Smooth muscle cell (in vitro differentiated cells): Measurements from ENCODE around the gene DDX43. TPM values are rescaled to one million over a fixed set of nuclear protein-coding genes. Genes with fewer than 3 reads are reported as not detected.
"Not testable (repeated sequence)": the region's sequence is repeated elsewhere in the genome, so short reads cannot be mapped to it uniquely, and the experiment has no call there.

ENCODE experiments used
- DNase-seq: peaks from one replicate; lab custom pipeline; 2025; ENCODE audit not compliant: unreplicated experiment; lab: John Stamatoyannopoulos, UW
- H2AFZ ChIP-seq: fragments of 200-600 bp; sonication (generic); 2 replicates; pipeline ENCODE4 v1.6.0; 2016; ENCODE audit warnings: antibody characterized with exemption, low read depth, mild to moderate bottlenecking
- H3F3A ChIP-seq: fragments of 200-600 bp; sonication (generic); 2 replicates; pipeline ENCODE4 v1.6.0; 2017; ENCODE audit warnings: antibody characterized with exemption, low read depth
- H3K27ac ChIP-seq: fragments of 200-600 bp; sonication (generic); 2 replicates; pipeline ENCODE4 v1.5.1; 2016; ENCODE audit warnings: low read depth, mild to moderate bottlenecking
- H3K27me3 ChIP-seq: fragments of 200-600 bp; sonication (generic); 2 replicates; pipeline ENCODE4 v1.6.1; 2016; ENCODE audit warnings: low read depth, mild to moderate bottlenecking
- H3K36me3 ChIP-seq: fragments of 200-600 bp; sonication (generic); 2 replicates; pipeline ENCODE4 v1.5.1; 2016; ENCODE audit warnings: low read depth
- H3K4me1 ChIP-seq: fragments of 200-600 bp; sonication (generic); 2 replicates; pipeline ENCODE4 v1.5.1; 2016; ENCODE audit warnings: low read depth
- H3K4me2 ChIP-seq: fragments of 200-600 bp; sonication (generic); 2 replicates; pipeline ENCODE4 v1.6.0; 2016; ENCODE audit warnings: mild to moderate bottlenecking
- H3K4me3 ChIP-seq: fragments of 200-600 bp; sonication (generic); 2 replicates; pipeline ENCODE4 v1.5.1; 2016; ENCODE audit warnings: mild to moderate bottlenecking
- H3K79me2 ChIP-seq: fragments of 200-600 bp; sonication (generic); 2 replicates; pipeline ENCODE4 v1.6.0; 2016; ENCODE audit warnings: low read depth, mild to moderate bottlenecking
- H3K9ac ChIP-seq: fragments of 200-600 bp; sonication (generic); 2 replicates; pipeline ENCODE4 v1.6.0; 2016; ENCODE audit warnings: low read depth
- H3K9me3 ChIP-seq: fragments of 200-600 bp; sonication (generic); replicated peaks from 2 replicates; pipeline ENCODE4 v1.5.1; 2016; ENCODE audit warnings: low read depth
- H4K20me1 ChIP-seq: fragments of 200-600 bp; sonication (generic); 2 replicates; pipeline ENCODE4 v1.6.0; 2016; ENCODE audit warnings: low read depth
- CTCF ChIP-seq: fragments of 200-600 bp; sonication (generic); IDR thresholded peaks from 2 replicates; pipeline ENCODE4 v1.5.1; 2017; ENCODE audit warnings: borderline replicate concordance, mild to moderate bottlenecking, antibody characterized with exemption; ENCODE audit not compliant: insufficient read depth, poor library complexity, severe bottlenecking
- WGBS: methylation state at CpG from one replicate; pipeline ENCODE4 v1.1.7; 2016; ENCODE audit warnings: low lambda C conversion rate; 5-methylcytosine and 5-hydroxymethylcytosine counted together
- polyA plus RNA-seq: library from polyadenylated mRNA; unstranded; fragments of >200 nt; fragmentation: Nextera tagmentation; extraction: Ambion mirVana; gene quantifications from 2 replicates; pipeline ENCODE4 v1.2.1, GENCODE V29; 2016
- total RNA-seq: library from RNA; depleted of rRNA; stranded (reverse); fragments of >200 nt; gene quantifications from 2 replicates; pipeline ENCODE4 v1.2.3, GENCODE V29; 2014

The DDX43 gene
- total and polyA plus RNA-seq, 2 experiments from 2014 or later = not detected

GRCh38 chr6:73372516-73372915 lies 22.1 kb upstream of the DDX43 start:
- no peak overlapping the region for H2AFZ ChIP-seq
- WGBS = 94% methylated on average over 10 of the region's 10 CpGs
- no peaks in the 10 kb centered on the region for H3K36me3 ChIP-seq
- H3F3A ChIP-seq = no peaks in the 10 kb centered on the region
- no peak for TF ChIP-seq CTCF
- H3K27me3 ChIP-seq = no peaks in the 10 kb centered on the region
- no peaks in the 10 kb centered on the region for H4K20me1 ChIP-seq
- H3K4me2 ChIP-seq = no peak overlapping the region
- no peaks in the 10 kb centered on the region for H3K4me1 ChIP-seq
- no peak overlapping the region for H3K27ac ChIP-seq
- no peaks in the 10 kb centered on the region for H3K79me2 ChIP-seq
- H3K4me3 ChIP-seq = no peak overlapping the region
- no peak overlapping the region for H3K9ac ChIP-seq
- no peaks in the 10 kb centered on the region for H3K9me3 ChIP-seq
- no peak for DNase-seq

GRCh38 chr6:73375216-73375615 lies 19.4 kb upstream of the DDX43 start:
- DNase-seq = no peak
- H3K27ac ChIP-seq = no peak overlapping the region
- no peaks in the 10 kb centered on the region for H3K36me3 ChIP-seq
- no peaks in the 10 kb centered on the region for H3K4me1 ChIP-seq
- H3K4me2 ChIP-seq = no peak overlapping the region
- no peaks in the 10 kb centered on the region for H3K9me3 ChIP-seq
- no peak overlapping the region for H3K9ac ChIP-seq
- H3K4me3 ChIP-seq = no peak overlapping the region
- no peak overlapping the region for H2AFZ ChIP-seq
- no peaks in the 10 kb centered on the region for H3K27me3 ChIP-seq
- H3F3A ChIP-seq = no peaks in the 10 kb centered on the region
- WGBS = 100% methylated on average over 1 of the region's 1 CpG
- H4K20me1 ChIP-seq = no peaks in the 10 kb centered on the region
- TF ChIP-seq CTCF = no peak
- H3K79me2 ChIP-seq = no peaks in the 10 kb centered on the region

- Histone ChIP-seq H4K20me1 (no peaks in the 10 kb centered on the region), H3K27me3 (no peaks in the 10 kb centered on the region), H2AFZ (no peak overlapping the region), H3K4me3 (no peak overlapping the region), H3K36me3 (no peaks in the 10 kb centered on the region), H3K4me2 (no peak overlapping the region), H3F3A (no peaks in the 10 kb centered on the region), H3K4me1 (no peaks in the 10 kb centered on the region), H3K27ac (no peak overlapping the region), H3K9ac (no peak overlapping the region), H3K9me3 (no peaks in the 10 kb centered on the region), H3K79me2 (no peaks in the 10 kb centered on the region)
- DNase-seq = no peak
- 89% methylated on average over 3 of the region's 3 CpGs for WGBS
- TF ChIP-seq CTCF = no peak
Measured at GRCh38 chr6:73377225-73377624, 17.4 kb upstream of the DDX43 start.

GRCh38 chr6:73381531-73381930 lies 13.1 kb upstream of the DDX43 start:
- not testable (repeated sequence) for H4K20me1 ChIP-seq, H3K4me1 ChIP-seq, H3K9ac ChIP-seq, H3K36me3 ChIP-seq, H3K4me2 ChIP-seq, H3K9me3 ChIP-seq, H2AFZ ChIP-seq, H3K27ac ChIP-seq, DNase-seq, H3F3A ChIP-seq, H3K27me3 ChIP-seq, H3K4me3 ChIP-seq, H3K79me2 ChIP-seq
- WGBS = 96% methylated on average over 10 of the region's 10 CpGs
